Measurements from ENCODE around the gene ECPAS.

The ECPAS gene

DNA sequence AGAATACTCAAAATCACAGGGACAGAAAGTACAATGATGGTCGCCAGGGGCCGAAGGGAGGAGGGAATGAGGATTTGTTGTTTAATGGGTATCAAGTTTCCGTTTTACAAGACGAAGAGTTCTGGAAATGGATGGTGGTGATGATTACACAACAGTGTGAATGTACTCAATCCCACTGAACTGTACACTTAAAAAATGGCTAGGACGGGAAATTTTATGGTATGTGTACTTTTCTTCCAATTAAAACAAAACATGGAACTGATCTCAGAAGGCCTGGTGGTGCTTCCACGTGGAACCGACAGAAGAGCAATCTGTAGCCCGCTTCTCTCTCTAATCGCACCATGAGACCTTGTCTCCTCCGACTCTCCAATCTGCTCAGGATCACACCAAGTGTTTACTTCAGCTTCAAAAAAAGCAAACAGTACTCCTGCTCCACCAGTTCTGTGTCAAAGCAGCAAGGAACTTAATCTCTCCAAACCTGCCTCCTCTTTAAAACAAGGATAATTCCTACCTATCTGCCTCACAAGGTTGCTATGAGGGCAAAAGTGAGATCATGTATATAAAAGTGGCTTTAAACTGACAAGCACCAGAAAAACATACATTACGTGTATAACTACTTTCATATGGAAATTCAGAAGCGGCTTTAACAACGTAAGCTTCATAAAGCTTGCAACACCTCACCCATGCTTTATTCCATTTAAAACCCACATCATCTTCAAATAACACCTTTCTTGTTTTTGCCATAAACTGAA lies 2.1 kb downstream of the ECPAS start:
- ATAC-seq: no peak
- TF ChIP-seq OSR1 (CRISPR knock-in tag; IDR thresholded peaks at IDR 0.05): no peak
- TF ChIP-seq SNAI2 (CRISPR knock-in tag; IDR thresholded peaks at IDR 0.05): no peak

DNA sequence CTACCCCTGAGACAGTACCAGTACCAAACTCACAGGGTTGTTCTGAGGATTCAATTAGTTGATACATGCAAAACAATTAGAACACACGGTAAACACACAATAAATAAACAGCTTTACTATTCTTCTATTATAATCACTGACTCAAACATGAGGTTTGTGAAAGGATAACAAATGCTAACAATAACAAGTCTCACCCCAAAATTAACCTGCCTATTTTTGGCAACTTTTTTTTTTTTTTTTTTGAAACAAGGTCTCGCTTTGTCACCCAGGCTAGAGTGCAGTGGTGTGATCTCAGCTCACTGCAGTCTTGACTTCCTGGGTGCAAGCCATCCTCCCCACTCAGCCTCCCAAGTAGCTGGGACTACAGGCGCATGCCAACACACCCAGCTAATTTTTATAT lies 6.5 kb downstream of the ECPAS start:
- TF ChIP-seq ARNTL (CRISPR knock-in tag; IDR thresholded peaks at IDR 0.05; ENCODE audit: borderline replicate concordance, low read depth): no peak
- no peak for TF ChIP-seq BACH2 (CRISPR knock-in tag; IDR thresholded peaks at IDR 0.05; ENCODE audit: borderline replicate concordance)
- TF ChIP-seq ZFP30 (CRISPR knock-in tag; IDR thresholded peaks at IDR 0.05): no peak
- no peak for TF ChIP-seq GLIS3 (CRISPR knock-in tag; IDR thresholded peaks at IDR 0.05)
- TF ChIP-seq RARB (CRISPR knock-in tag; IDR thresholded peaks at IDR 0.05): no peak
- TF ChIP-seq ZNF70 (CRISPR knock-in tag; IDR thresholded peaks at IDR 0.05): no peak
- no peak for TF ChIP-seq ZNF8 (CRISPR knock-in tag; IDR thresholded peaks at IDR 0.05)
- TF ChIP-seq, protein P1, sequence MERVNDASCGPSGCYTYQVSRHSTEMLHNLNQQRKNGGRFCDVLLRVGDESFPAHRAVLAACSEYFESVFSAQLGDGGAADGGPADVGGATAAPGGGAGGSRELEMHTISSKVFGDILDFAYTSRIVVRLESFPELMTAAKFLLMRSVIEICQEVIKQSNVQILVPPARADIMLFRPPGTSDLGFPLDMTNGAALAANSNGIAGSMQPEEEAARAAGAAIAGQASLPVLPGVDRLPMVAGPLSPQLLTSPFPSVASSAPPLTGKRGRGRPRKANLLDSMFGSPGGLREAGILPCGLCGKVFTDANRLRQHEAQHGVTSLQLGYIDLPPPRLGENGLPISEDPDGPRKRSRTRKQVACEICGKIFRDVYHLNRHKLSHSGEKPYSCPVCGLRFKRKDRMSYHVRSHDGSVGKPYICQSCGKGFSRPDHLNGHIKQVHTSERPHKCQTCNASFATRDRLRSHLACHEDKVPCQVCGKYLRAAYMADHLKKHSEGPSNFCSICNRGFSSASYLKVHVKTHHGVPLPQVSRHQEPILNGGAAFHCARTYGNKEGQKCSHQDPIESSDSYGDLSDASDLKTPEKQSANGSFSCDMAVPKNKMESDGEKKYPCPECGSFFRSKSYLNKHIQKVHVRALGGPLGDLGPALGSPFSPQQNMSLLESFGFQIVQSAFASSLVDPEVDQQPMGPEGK (CRISPR knock-in tag; IDR thresholded peaks at IDR 0.05; ENCODE audit: borderline replicate concordance): no peak
- TF ChIP-seq, protein P2, sequence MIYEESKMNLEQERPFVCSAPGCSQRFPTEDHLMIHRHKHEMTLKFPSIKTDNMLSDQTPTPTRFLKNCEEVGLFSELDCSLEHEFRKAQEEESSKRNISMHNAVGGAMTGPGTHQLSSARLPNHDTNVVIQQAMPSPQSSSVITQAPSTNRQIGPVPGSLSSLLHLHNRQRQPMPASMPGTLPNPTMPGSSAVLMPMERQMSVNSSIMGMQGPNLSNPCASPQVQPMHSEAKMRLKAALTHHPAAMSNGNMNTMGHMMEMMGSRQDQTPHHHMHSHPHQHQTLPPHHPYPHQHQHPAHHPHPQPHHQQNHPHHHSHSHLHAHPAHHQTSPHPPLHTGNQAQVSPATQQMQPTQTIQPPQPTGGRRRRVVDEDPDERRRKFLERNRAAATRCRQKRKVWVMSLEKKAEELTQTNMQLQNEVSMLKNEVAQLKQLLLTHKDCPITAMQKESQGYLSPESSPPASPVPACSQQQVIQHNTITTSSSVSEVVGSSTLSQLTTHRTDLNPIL (CRISPR knock-in tag; IDR thresholded peaks at IDR 0.05; ENCODE audit: low read depth): no peak
- TF ChIP-seq PPARA (CRISPR knock-in tag; IDR thresholded peaks at IDR 0.05; ENCODE audit: borderline replicate concordance): no peak
- no peak for TF ChIP-seq ZFP3 (CRISPR knock-in tag; IDR thresholded peaks at IDR 0.05)
- no peak for TF ChIP-seq OSR1 (CRISPR knock-in tag; IDR thresholded peaks at IDR 0.05)
- TF ChIP-seq CSDC2 (CRISPR knock-in tag; IDR thresholded peaks at IDR 0.05): no peak
- no peak for TF ChIP-seq TSHZ2 (CRISPR knock-in tag; IDR thresholded peaks at IDR 0.05)
- no peak for TF ChIP-seq ZC3H10 (CRISPR knock-in tag; IDR thresholded peaks at IDR 0.05)
- TF ChIP-seq ISL1 (CRISPR knock-in tag; IDR thresholded peaks at IDR 0.05): no peak
- no peak for TF ChIP-seq POU6F1 (CRISPR knock-in tag; IDR thresholded peaks at IDR 0.05; ENCODE audit: borderline replicate concordance, low read depth)
- no peak for TF ChIP-seq SNAI2 (CRISPR knock-in tag; IDR thresholded peaks at IDR 0.05)
- ATAC-seq: no peak

DNA sequence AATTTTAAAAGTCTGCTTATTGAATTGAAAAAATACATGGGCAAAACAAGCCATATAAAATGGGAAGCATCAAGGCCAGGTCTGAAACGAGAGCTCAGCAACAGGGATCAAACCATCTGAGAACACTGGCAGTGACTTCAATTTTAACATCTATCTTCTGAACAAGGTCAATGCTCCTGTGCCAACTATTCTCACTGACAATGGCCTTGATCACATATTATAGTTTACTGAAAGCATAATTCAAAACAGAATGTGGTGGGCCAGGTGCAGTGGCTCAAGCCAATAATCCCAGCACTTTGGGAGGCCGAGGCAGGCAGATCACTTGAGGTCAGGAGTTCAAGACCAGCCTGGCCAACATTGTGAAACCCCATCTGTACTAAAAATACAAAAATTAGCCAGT lies 9.0 kb downstream of the ECPAS start:
- no peak for TF ChIP-seq ZFP3 (CRISPR knock-in tag; IDR thresholded peaks at IDR 0.05)
- no peak for TF ChIP-seq ZNF565 (CRISPR knock-in tag; conservative IDR thresholded peaks at IDR 0.05; ENCODE audit: low read depth)
- no peak for TF ChIP-seq ZNF70 (CRISPR knock-in tag; IDR thresholded peaks at IDR 0.05)
- TF ChIP-seq RARB (CRISPR knock-in tag; IDR thresholded peaks at IDR 0.05): no peak
- TF ChIP-seq POU6F1 (CRISPR knock-in tag; IDR thresholded peaks at IDR 0.05; ENCODE audit: borderline replicate concordance, low read depth): no peak
- no peak for TF ChIP-seq TCF4 (CRISPR knock-in tag; IDR thresholded peaks at IDR 0.05; ENCODE audit: borderline replicate concordance)
- TF ChIP-seq PPARA (CRISPR knock-in tag; IDR thresholded peaks at IDR 0.05; ENCODE audit: borderline replicate concordance): no peak
- no peak for ATAC-seq
